Fibroblast of lung (primary cell): Measurements from ENCODE around the gene KBTBD13.

ENCODE experiments used
- CTCF ChIP-seq, 2 donors: IDR thresholded peaks in 1 of 2; conservative IDR thresholded peaks in 1 of 2; 1 replicate in 1 of 2; 2 replicates in 1 of 2; pipeline ENCODE4 v1.5.1; 2011 to 2012; ENCODE audit warnings: low read length in 2 of 2, control low read depth in 1 of 2, inconsistent platforms in 1 of 2, low read depth in 1 of 2, mild to moderate bottlenecking in 1 of 2
- EZH2 ChIP-seq: IDR thresholded peaks from 2 replicates; pipeline ENCODE4 v1.5.1; 2012; ENCODE audit warnings: low read length, control low read depth, mild to moderate bottlenecking; ENCODE audit errors: missing control alignments

- TF ChIP-seq CTCF (conservative IDR thresholded peaks at IDR 0.05 in 1 of 2, IDR thresholded peaks at IDR 0.05 in 1 of 2; ENCODE audit: low read depth in 1 of 2, low read length in 2 of 2) (no peak), EZH2 (no peak)
These were observed 16.5 kb upstream of the KBTBD13 start for GRCh38 chr15:65059931-65060596.
